ENCODE data around the gene PACRG.
A peak's percentile ranks its signal among the peaks of the same experiment; 100 is the strongest.

DNA sequence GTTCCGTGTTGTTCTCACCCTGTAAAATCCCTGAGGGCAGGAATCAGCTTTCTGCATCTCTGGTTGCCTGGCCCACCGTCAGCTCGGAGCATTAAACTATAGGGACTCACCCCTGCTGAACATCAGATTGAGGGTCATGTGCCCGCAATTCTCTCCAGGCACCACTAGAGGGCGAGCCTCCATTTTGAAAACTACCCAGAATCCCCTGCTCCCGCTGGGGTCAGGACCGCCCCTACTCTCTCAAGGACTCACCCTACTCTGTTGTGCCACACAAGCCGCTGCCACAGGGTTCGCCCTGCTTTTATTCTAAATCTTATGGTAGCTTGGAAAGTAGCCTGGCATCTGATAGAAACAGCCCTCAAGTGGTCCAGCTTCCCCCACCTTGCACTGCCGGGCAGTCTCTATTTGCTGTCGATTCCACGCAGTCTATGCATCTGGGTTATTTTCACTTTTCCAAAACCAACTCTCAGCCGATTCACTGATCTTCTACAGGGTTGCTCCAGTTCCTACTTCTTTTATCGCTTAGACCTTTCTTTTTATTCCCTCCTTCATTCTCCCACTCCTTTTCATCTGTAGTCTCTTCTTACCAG is 442.6 kb downstream of the PACRG start:
- TF ChIP-seq CTCF (IDR thresholded peaks at IDR 0.05) (peak in 5 of 6 experiments; percentile 24 to 57 (median 41)), POLR2A (IDR thresholded peaks at IDR 0.05) (no peak)
